Neural cell (in vitro differentiated cells): ENCODE data around the gene GNG12. TPM values are rescaled to one million over a fixed set of nuclear protein-coding genes. Genes with fewer than 3 reads are reported as not detected.

Experiments used
- H2AFZ ChIP-seq: fragments of 200-600, 300-800 bp; sonication (generic), shearing (Covaris generic); 2 replicates; pipeline ENCODE4 v1.6.0; 2014; ENCODE audit warnings: low read depth, mild to moderate bottlenecking, antibody characterized with exemption, low read length, moderate library complexity
- H3F3A ChIP-seq: fragments of 200-600 bp; shearing (Covaris generic); 2 replicates; pipeline ENCODE4 v1.6.1; 2016; ENCODE audit warnings: mild to moderate bottlenecking, moderate library complexity, mixed read lengths, antibody characterized with exemption, low read length; ENCODE audit not compliant: insufficient read depth, poor library complexity, severe bottlenecking
- H3K27ac ChIP-seq: fragments of 200-600, 300-800 bp; sonication (generic), shearing (Covaris generic); 2 replicates; pipeline ENCODE4 v1.5.1; 2014; ENCODE audit warnings: mild to moderate bottlenecking, low read length, moderate library complexity
- H3K27me3 ChIP-seq: fragments of 300-800, 200-600 bp; sonication (generic), shearing (Covaris generic); 2 replicates; pipeline ENCODE4 v1.6.0; 2014; ENCODE audit warnings: mild to moderate bottlenecking, low read depth, low read length, moderate library complexity; ENCODE audit not compliant: insufficient read depth
- H3K36me3 ChIP-seq: fragments of 300-800, 200-600 bp; sonication (generic), shearing (Covaris generic); 2 replicates; pipeline ENCODE4 v1.5.1; 2014; ENCODE audit warnings: mild to moderate bottlenecking, antibody characterized with exemption, low read length, moderate library complexity; ENCODE audit not compliant: insufficient read depth
- H3K4me2 ChIP-seq: fragments of 300-800, 200-600 bp; sonication (generic), shearing (Covaris generic); 2 replicates; pipeline ENCODE4 v1.6.0; 2014; ENCODE audit warnings: mild to moderate bottlenecking, low read length
- H3K4me3 ChIP-seq: fragments of 300-800, 200-600 bp; sonication (generic), shearing (Covaris generic); 2 replicates; pipeline ENCODE4 v1.5.1; 2014; ENCODE audit warnings: mild to moderate bottlenecking, low read length, moderate library complexity
- H3K79me2 ChIP-seq: fragments of 200-600 bp; shearing (Covaris generic); replicated peaks from 2 replicates; pipeline ENCODE4 v1.6.0; 2014; ENCODE audit warnings: mild to moderate bottlenecking, low read length, moderate library complexity; ENCODE audit not compliant: insufficient read depth
- H3K9ac ChIP-seq: fragments of 300-800, 200-600 bp; sonication (generic), shearing (Covaris generic); 2 replicates; pipeline ENCODE4 v1.6.1; 2016; ENCODE audit warnings: mild to moderate bottlenecking, low read length, mixed read lengths
- H3K9me2 ChIP-seq: fragments of 200-600 bp; shearing (Covaris generic); 2 replicates; pipeline ENCODE4 v1.6.1; 2016; ENCODE audit warnings: mild to moderate bottlenecking, low read length, mixed read lengths; ENCODE audit not compliant: insufficient read depth
- H3K9me3 ChIP-seq: fragments of 200-600, 300-800 bp; sonication (generic), shearing (Covaris generic); 2 replicates; pipeline ENCODE4 v1.6.1; 2016; ENCODE audit warnings: mild to moderate bottlenecking, mixed run types, low read length, moderate library complexity, mixed read lengths
- H4K20me1 ChIP-seq: fragments of 200-600 bp; shearing (Covaris generic); 2 replicates; pipeline ENCODE4 v1.6.1; 2016; ENCODE audit warnings: mild to moderate bottlenecking, mixed run types; ENCODE audit not compliant: insufficient read depth
- CTCF ChIP-seq: fragments of 450-650 bp; IDR thresholded peaks from 2 replicates; pipeline ENCODE4 v1.5.1; 2014; ENCODE audit warnings: antibody characterized with exemption, mild to moderate bottlenecking, moderate library complexity; ENCODE audit not compliant: poor library complexity, severe bottlenecking
- EP300 ChIP-seq: fragments of 450-650 bp; conservative IDR thresholded peaks from 2 replicates; pipeline ENCODE4 v1.6.1; 2014; ENCODE audit warnings: antibody characterized with exemption, mild to moderate bottlenecking, moderate library complexity; ENCODE audit not compliant: poor library complexity, severe bottlenecking
- EZH2 ChIP-seq: fragments of 200-600, 300-800 bp; shearing (Covaris generic), sonication (generic); IDR thresholded peaks from 2 replicates; pipeline ENCODE4 v1.6.1; 2014; ENCODE audit warnings: antibody characterized with exemption, low read length, borderline replicate concordance, mild to moderate bottlenecking; ENCODE audit not compliant: insufficient read depth, poor library complexity, severe bottlenecking
- MXI1 ChIP-seq: fragments of 450-650 bp; conservative IDR thresholded peaks from 2 replicates; pipeline ENCODE4 v1.6.1; 2014; ENCODE audit warnings: antibody characterized with exemption, mild to moderate bottlenecking; ENCODE audit not compliant: poor library complexity, severe bottlenecking
- POLR2AphosphoS5 ChIP-seq: IDR thresholded peaks from 2 replicates; pipeline ENCODE4 v1.6.1; 2012
- RAD21 ChIP-seq: fragments of 450-650 bp; conservative IDR thresholded peaks from 2 replicates; pipeline ENCODE4 v1.6.1; 2014; ENCODE audit warnings: antibody characterized with exemption, mild to moderate bottlenecking, moderate library complexity
- REST ChIP-seq: IDR thresholded peaks from 2 replicates; pipeline ENCODE4 v1.6.1; 2012; ENCODE audit warnings: borderline replicate concordance
- SMC3 ChIP-seq: fragments of 450-650 bp; conservative IDR thresholded peaks from 2 replicates; pipeline ENCODE4 v1.6.1; 2014; ENCODE audit warnings: antibody characterized with exemption, mild to moderate bottlenecking, moderate library complexity; ENCODE audit not compliant: poor library complexity
- TAF1 ChIP-seq: IDR thresholded peaks from 2 replicates; pipeline ENCODE4 v1.6.1; 2012; ENCODE audit warnings: low read depth
- polyA plus RNA-seq: library from polyadenylated mRNA; depleted of rRNA; stranded (reverse); fragments of >200 nt; gene quantifications from 2 replicates; pipeline ENCODE4 v1.2.3, GENCODE V29; 2014

Gene GNG12
- polyA plus RNA-seq, 1 donor from 2014 or later: 0.35 TPM

GRCh38 chr1:67830928-67831830, 2.1 kb downstream of the GNG12 start:
- Histone ChIP-seq H4K20me1 (no peaks in the 10 kb centered on the region), H2AFZ (no peak overlapping the region), H3K4me3 (peak overlapping the region; percentile 65), H3K27ac (no peak overlapping the region), H3F3A (no peaks in the 10 kb centered on the region), H3K9me2 (no peaks in the 10 kb centered on the region), H3K79me2 (no peaks in the 10 kb centered on the region), H3K4me2 (peak overlapping the region; percentile 74), H3K9ac (no peak overlapping the region), H3K27me3 (peaks cover 65% of the 10 kb centered on the region), H3K36me3 (no peaks in the 10 kb centered on the region), H3K9me3 (no peaks in the 10 kb centered on the region)
- no peak for TF ChIP-seq MXI1

GRCh38 chr1:67830226-67830625, 3.0 kb downstream of the GNG12 start:
- Histone ChIP-seq H4K20me1 (no peaks in the 10 kb centered on the region), H3K36me3 (no peaks in the 10 kb centered on the region), H2AFZ (no peak overlapping the region), H3K27me3 (peaks cover 57% of the 10 kb centered on the region), H3K9me2 (no peaks in the 10 kb centered on the region), H3F3A (no peaks in the 10 kb centered on the region), H3K27ac (no peak overlapping the region), H3K4me2 (no peak overlapping the region), H3K9ac (no peak overlapping the region), H3K9me3 (no peaks in the 10 kb centered on the region), H3K79me2 (no peaks in the 10 kb centered on the region), H3K4me3 (no peak overlapping the region)
- TF ChIP-seq TAF1: no peak
- TF ChIP-seq EZH2: no peak
- TF ChIP-seq SMC3: no peak
- TF ChIP-seq MXI1: no peak
- no peak for TF ChIP-seq CTCF
- TF ChIP-seq REST: no peak
- no peak for TF ChIP-seq POLR2AphosphoS5
- TF ChIP-seq RAD21: no peak
- no peak for TF ChIP-seq EP300
